Aorta (tissue), 5 donors: ENCODE results near the gene NKX1-1. TPM values are rescaled to one million over a fixed set of nuclear protein-coding genes. Genes with fewer than 3 reads are reported as not detected.

Source experiments
- ATAC-seq: fragments of 200-7000 bp; cut with Tn5 transposase; one replicate; pipeline ENCODE4 v1.9.1; 2022; ENCODE audit warnings: moderate library complexity; ENCODE audit not compliant: low FRiP score
- DNase-seq, 2 donors: peaks; one replicate each; pipeline ENCODE4 v3.0.0-alpha.2; 2020
- H3K27ac ChIP-seq, 2 donors: one replicate each; pipeline ENCODE4 v1.5.1; 2013; ENCODE audit warnings: low read length in 2 of 2, mild to moderate bottlenecking in 2 of 2, moderate library complexity in 2 of 2, control low read depth in 1 of 2, inconsistent platforms in 1 of 2, low read depth in 1 of 2
- H3K27me3 ChIP-seq, 2 donors: one replicate each; pipeline ENCODE4 v1.6.1; 2013; ENCODE audit warnings: control low read depth in 1 of 2, low read length in 1 of 2, mild to moderate bottlenecking in 1 of 2, moderate library complexity in 1 of 2; ENCODE audit not compliant: insufficient read depth in 2 of 2, control insufficient read depth in 1 of 2
- H3K36me3 ChIP-seq, 2 donors: one replicate each; pipeline ENCODE4 v1.6.1; 2013; ENCODE audit warnings: control low read depth in 1 of 2, low read length in 1 of 2, mild to moderate bottlenecking in 1 of 2; ENCODE audit not compliant: insufficient read depth in 2 of 2, control insufficient read depth in 1 of 2
- H3K4me1 ChIP-seq, 2 donors: one replicate each; pipeline ENCODE4 v1.6.1; 2013; ENCODE audit warnings: low read length in 2 of 2, control low read depth in 1 of 2, mild to moderate bottlenecking in 1 of 2, moderate library complexity in 1 of 2; ENCODE audit not compliant: insufficient read depth in 2 of 2, control insufficient read depth in 1 of 2
- H3K4me3 ChIP-seq, 2 donors: one replicate each; pipeline ENCODE4 v1.5.1; 2013; ENCODE audit warnings: low read length in 2 of 2, control low read depth in 1 of 2, mild to moderate bottlenecking in 1 of 2
- H3K9me3 ChIP-seq: one replicate; pipeline ENCODE4 v1.6.1; 2013; ENCODE audit warnings: mild to moderate bottlenecking, low read length; ENCODE audit not compliant: control insufficient read depth
- WGBS, 2 donors: extraction: QIAGEN DNeasy Blood & Tissue Kit; methylation state at CpG; one replicate each; pipeline ENCODE4 v1.1.7; 2013; 5-methylcytosine and 5-hydroxymethylcytosine counted together
- intact Hi-C, 2 donors: fragments of 100-400 bp; cut with DNase I; formaldehyde crosslinking; loops; one replicate each; pipeline versions ENCODE4 v1.14.2 to v1.15.0; 2022
- polyA plus RNA-seq, 2 donors: library from polyadenylated mRNA; stranded (reverse); fragments of 200-250 nt; gene quantifications; one replicate each; pipeline ENCODE4 v1.2.3, GENCODE V29; 2013
- total RNA-seq, 2 donors: library from RNA; stranded (reverse); fragmentation: NEBNext Ultra II Directional; extraction: Animal tissue kit (Norgen Biotek cat#: 25700); gene quantifications; one replicate each; pipeline ENCODE4 v1.2.1, GENCODE V29; 2021
- donor health status: healthy with polysubstance abuse.
- donor health status: Bipolar disorder and iron deficiency.
- donor health status: DM: no; HTN: no; CAD: no.
- donor health status: DM: no; HTN: no; CAD: no.
- donor health status: DM: yes; HTN: yes; CAD: no.

NKX1-1 gene
- total and polyA plus RNA-seq, 4 donors = not detected

- H3K4me1 ChIP-seq = no peaks in the 10 kb centered on the region
- intact Hi-C loops = no loop called here
- no peak overlapping the region for H3K27ac ChIP-seq
- no peaks in the 10 kb centered on the region for H3K9me3 ChIP-seq
- ATAC-seq = no peak
- H3K27me3 ChIP-seq = no peaks in the 10 kb centered on the region
- DNase-seq = no peak
- no peaks in the 10 kb centered on the region for H3K36me3 ChIP-seq
- H3K4me3 ChIP-seq = no peak overlapping the region
- WGBS, 2 donors = 6 to 7% methylated on average over 47 to 50 of the region's 50 CpGs
Measured at GRCh38 chr4:1406981-1407656, 877 bp upstream of the NKX1-1 start.

- DNase-seq (peak in 1 of 2 donors; percentile 76), ATAC-seq (no peak)
- Histone ChIP-seq H3K4me3 (no peak overlapping the region), H3K27me3 (no peaks in the 10 kb centered on the region), H3K27ac (no peak overlapping the region), H3K9me3 (no peaks in the 10 kb centered on the region), H3K36me3 (no peaks in the 10 kb centered on the region), H3K4me1 (no peaks in the 10 kb centered on the region)
- intact Hi-C loops = no loop called here
- 5% methylated on average over 60 to 90 of the region's 90 CpGs for WGBS, 2 donors
Measured at GRCh38 chr4:1405636-1406393, 427 bp downstream of the NKX1-1 start.

GRCh38 chr4:1405254-1405635, 997 bp downstream of the NKX1-1 start:
- Histone ChIP-seq H3K9me3 (no peaks in the 10 kb centered on the region), H3K27me3 (no peaks in the 10 kb centered on the region), H3K27ac (no peak overlapping the region), H3K4me1 (no peaks in the 10 kb centered on the region), H3K36me3 (no peaks in the 10 kb centered on the region), H3K4me3 (no peak overlapping the region)
- 5 to 9% methylated on average over 25 to 26 of the region's 26 CpGs for WGBS, 2 donors
- DNase-seq = no peak
- intact Hi-C loops = no loop called here
- no peak for ATAC-seq

GRCh38 chr4:1404573-1405253, 1.5 kb downstream of the NKX1-1 start:
- H3K4me1 ChIP-seq = no peaks in the 10 kb centered on the region
- ATAC-seq = no peak
- H3K9me3 ChIP-seq = no peaks in the 10 kb centered on the region
- intact Hi-C loops = no loop called here
- no peak overlapping the region for H3K4me3 ChIP-seq
- H3K27ac ChIP-seq = no peak overlapping the region
- H3K27me3 ChIP-seq = no peaks in the 10 kb centered on the region
- H3K36me3 ChIP-seq = no peaks in the 10 kb centered on the region
- 6 to 7% methylated on average over 53 to 54 of the region's 54 CpGs for WGBS, 2 donors
- DNase-seq = peak in 1 of 2 donors; percentile 59

GRCh38 chr4:1403591-1404572, 2.4 kb downstream of the NKX1-1 start:
- ATAC-seq (no peak), DNase-seq (peak; percentile 29 to 78)
- Histone ChIP-seq H3K4me1 (no peaks in the 10 kb centered on the region), H3K4me3 (no peak overlapping the region), H3K27ac (no peak overlapping the region), H3K36me3 (no peaks in the 10 kb centered on the region), H3K9me3 (no peaks in the 10 kb centered on the region), H3K27me3 (no peaks in the 10 kb centered on the region)
- intact Hi-C loops = no loop called here
- WGBS, 2 donors = 4 to 5% methylated on average over 71 to 107 of the region's 107 CpGs

GRCh38 chr4:1403177-1403583, 3.1 kb downstream of the NKX1-1 start:
- Histone ChIP-seq H3K4me3 (no peak overlapping the region), H3K36me3 (no peaks in the 10 kb centered on the region), H3K9me3 (no peaks in the 10 kb centered on the region), H3K27me3 (no peaks in the 10 kb centered on the region), H3K4me1 (no peaks in the 10 kb centered on the region), H3K27ac (no peak overlapping the region)
- ATAC-seq (no peak), DNase-seq (peak in 1 of 2 donors; percentile 34)
- WGBS, 2 donors = 3% methylated on average over 39 to 58 of the region's 58 CpGs
- intact Hi-C loops = no loop called here

- no peak overlapping the region for H3K4me3 ChIP-seq
- no peaks in the 10 kb centered on the region for H3K9me3 ChIP-seq
- no peaks in the 10 kb centered on the region for H3K4me1 ChIP-seq
- intact Hi-C loops = no loop called here
- WGBS, 2 donors = 2 to 4% methylated on average over 57 to 69 of the region's 69 CpGs
- peak; percentile 30 to 75 for DNase-seq
- no peak for ATAC-seq
- no peaks in the 10 kb centered on the region for H3K27me3 ChIP-seq
- no peaks in the 10 kb centered on the region for H3K36me3 ChIP-seq
- H3K27ac ChIP-seq = no peak overlapping the region
Measured at GRCh38 chr4:1402516-1403091, 3.6 kb downstream of the NKX1-1 start.

GRCh38 chr4:1402021-1402515, 4.2 kb downstream of the NKX1-1 start:
- Histone ChIP-seq H3K27me3 (no peaks in the 10 kb centered on the region), H3K9me3 (peaks cover 2% of the 10 kb centered on the region), H3K4me3 (no peak overlapping the region), H3K27ac (no peak overlapping the region), H3K4me1 (no peaks in the 10 kb centered on the region), H3K36me3 (no peaks in the 10 kb centered on the region)
- intact Hi-C loops = no loop called here
- ATAC-seq (no peak), DNase-seq (peak in 1 of 2 donors; percentile 36)
- WGBS, 2 donors = 7 to 10% methylated on average over 18 to 24 of the region's 24 CpGs
